Left colon (tissue), 2 donors: Measurements from ENCODE around the gene ALDH4A1. TPM values are rescaled to one million over a fixed set of nuclear protein-coding genes. Genes with fewer than 3 reads are reported as not detected.
"Not testable (repeated sequence)": the region's sequence is repeated elsewhere in the genome, so short reads cannot be mapped to it uniquely, and the experiment has no call there.

ENCODE experiments used
- ATAC-seq: fragments of 200-7000 bp; cut with Tn5 transposase; one replicate; pipeline ENCODE4 v1.9.1; 2020; ENCODE audit warnings: mild to moderate bottlenecking, moderate library complexity
- DNase-seq, 2 donors: peaks; one replicate each; pipeline ENCODE4 v3.0.0-alpha.2; 2020
- intact Hi-C, 2 donors: fragments of 100-400 bp; cut with DNase I in 1 of 2; cut with micrococcal nuclease in 1 of 2; formaldehyde crosslinking; loops; one replicate each; pipeline versions ENCODE4 v1.11.2 to v1.14.0; 2022; cut with DNase I, micrococcal nuclease
- total RNA-seq, 2 donors: library from RNA; stranded (reverse); fragmentation: NEBNext Ultra II Directional; extraction: Animal tissue kit (Norgen Biotek cat#: 25700); gene quantifications; one replicate each; pipeline ENCODE4 v1.2.1, GENCODE V29; 2021
- donor health status: DM: no; HTN: no; CAD: no.
- donor health status: DM: yes; HTN: yes; CAD: no.

ALDH4A1 gene
- total RNA-seq, 2 donors from 2014 or later = 4.9 to 5.5 TPM

- no peak for ATAC-seq
- intact Hi-C loops = loop anchor here in 1 of 2 donors (5.0 kb wide), 1 partner anchor 189 kb away; no protein-coding TSS in a partner anchor
- no peak for DNase-seq
Observed at GRCh38 chr1:18907917-18908845, 5.8 kb upstream of the ALDH4A1 start.

GRCh38 chr1:18907021-18907916 lies 4.9 kb upstream of the ALDH4A1 start:
- intact Hi-C loops = loop anchor here in 1 of 2 donors (5.0 kb wide), 1 partner anchor 190 kb away; no protein-coding TSS in a partner anchor
- no peak for ATAC-seq
- DNase-seq = peak; percentile 48 to 51

GRCh38 chr1:18903291-18903756 lies 969 bp upstream of the ALDH4A1 start:
- ATAC-seq (no peak), DNase-seq (no peak)
- intact Hi-C loops = no loop called here

- intact Hi-C loops = no loop called here
- peak in 1 of 2 donors; percentile 31 for DNase-seq
- no peak for ATAC-seq
Observed at GRCh38 chr1:18901952-18902522, 318 bp downstream of the ALDH4A1 start.

GRCh38 chr1:18901147-18901951 lies 1.0 kb downstream of the ALDH4A1 start:
- no peak for ATAC-seq
- no peak for DNase-seq
- intact Hi-C loops = no loop called here

GRCh38 chr1:18900303-18900841 lies 2.0 kb downstream of the ALDH4A1 start:
- DNase-seq (no peak), ATAC-seq (no peak)
- intact Hi-C loops = no loop called here

GRCh38 chr1:18899363-18900049 lies 2.8 kb downstream of the ALDH4A1 start:
- intact Hi-C loops = no loop called here
- ATAC-seq (no peak), DNase-seq (no peak)

- DNase-seq = no peak
- intact Hi-C loops = no loop called here
- no peak for ATAC-seq
Observed at GRCh38 chr1:18898567-18898966, 3.8 kb downstream of the ALDH4A1 start.

- DNase-seq (no peak), ATAC-seq (no peak)
- intact Hi-C loops = no loop called here
Observed at GRCh38 chr1:18895317-18895716, 7.0 kb downstream of the ALDH4A1 start.

GRCh38 chr1:18893120-18893519 lies 9.2 kb downstream of the ALDH4A1 start:
- ATAC-seq (no peak), DNase-seq (no peak)
- intact Hi-C loops = no loop called here

GRCh38 chr1:18891858-18892257 lies 10.5 kb downstream of the ALDH4A1 start:
- ATAC-seq, DNase-seq, intact Hi-C loops: not testable (repeated sequence)

GRCh38 chr1:18891426-18891780 lies 11.0 kb downstream of the ALDH4A1 start:
- intact Hi-C loops = no loop called here
- no peak for ATAC-seq
- DNase-seq = no peak

- intact Hi-C loops = no loop called here
- ATAC-seq = no peak
- no peak for DNase-seq
Observed at GRCh38 chr1:18890706-18891425, 11.5 kb downstream of the ALDH4A1 start.

- DNase-seq (no peak), ATAC-seq (peak; percentile 56)
- intact Hi-C loops = no loop called here
Observed at GRCh38 chr1:18886003-18886335, 16.4 kb downstream of the ALDH4A1 start.

- intact Hi-C loops = no loop called here
- ATAC-seq = no peak
- no peak for DNase-seq
Observed at GRCh38 chr1:18885311-18886002, 16.9 kb downstream of the ALDH4A1 start.

GRCh38 chr1:18884727-18885126 lies 17.6 kb downstream of the ALDH4A1 start:
- no peak for ATAC-seq
- intact Hi-C loops = no loop called here

GRCh38 chr1:18884419-18884717 lies 18.0 kb downstream of the ALDH4A1 start:
- ATAC-seq = no peak
- intact Hi-C loops = no loop called here
- no peak for DNase-seq

More at GRCh38 chr1:18884727-18885126, 17.6 kb downstream of the ALDH4A1 start:
- no peak for DNase-seq
